K562 (cell line): Measurements from ENCODE around the gene CTIF. TPM values are rescaled to one million over a fixed set of nuclear protein-coding genes. Genes with fewer than 3 reads are reported as not detected.

Experiments
- ATAC-seq: fragments of 200-7000 bp; cut with Tn5 transposase; 3 replicates; pipeline ENCODE4 v1.9.1; 2020; ENCODE audit warnings: moderate library complexity
- BruUV-seq: library from RNA; stranded (reverse); fragments of 400-500 nt; replicated peaks from 2 replicates; lab custom pipeline; 2021; lab: Mats Ljungman, UMichigan
- CTCF ChIA-PET: fragments of 300-600 bp; formaldehyde crosslinking; extraction: SDS; loops from one replicate; lab custom pipeline; 2021; ENCODE audit warnings: low intra/inter-chr PET ratio; lab: Yijun Ruan, JAX
- POLR2A ChIA-PET: fragments of 300-600, 350-650 bp; sonication (Branson Sonifier 250); formaldehyde crosslinking; extraction: SDS; loops from one replicate; lab custom pipeline; 2021; ENCODE audit warnings: antibody characterized with exemption, inconsistent platforms; lab: Yijun Ruan, JAX
- DNase-seq, 4 experiments: peaks; one replicate each; pipeline versions ENCODE4 v3.0.0 to v3.0.0-alpha.2; 2011 to 2018; ENCODE audit warnings: low spot score in 3 of 4, mixed read lengths in 3 of 4; ENCODE audit errors: extremely low read depth in 1 of 4
- FAIRE-seq: peaks from 2 replicates; lab custom pipeline; 2011; peaks lifted over from hg19 to GRCh38; lab: Jason Lieb, UNC
- H2AFZ ChIP-seq: 2 replicates; pipeline ENCODE4 v1.6.0; 2011; ENCODE audit warnings: low read depth, low read length, control low read depth, inconsistent platforms
- H3K27ac ChIP-seq: fragments of 200-600 bp; 3 replicates; pipeline ENCODE4 v1.8.0; 2011; ENCODE audit warnings: low read depth, mild to moderate bottlenecking, control low read depth, inconsistent platforms, low read length, moderate library complexity, mixed read lengths; ENCODE audit errors: extremely low read depth
- H3K27me3 ChIP-seq, 2 experiments: fragments of 300-600 bp in 1 of 2; 2 replicates in 1 of 2; 3 replicates in 1 of 2; pipeline versions ENCODE4 v1.6.0 to v1.8.0; 2011; ENCODE audit warnings: inconsistent platforms in 2 of 2, low read length in 2 of 2, mild to moderate bottlenecking in 1 of 2, mixed read lengths in 1 of 2, moderate library complexity in 1 of 2; ENCODE audit not compliant: control insufficient read depth in 2 of 2, insufficient read depth in 2 of 2
- H3K36me3 ChIP-seq: fragments of 300-600 bp; 3 replicates; pipeline ENCODE4 v1.8.0; 2011; ENCODE audit warnings: mild to moderate bottlenecking, low read length, inconsistent platforms; ENCODE audit not compliant: control insufficient read depth, insufficient read depth
- H3K4me1 ChIP-seq, 2 experiments: fragments of 200-600 bp in 1 of 2; replicated peaks in 1 of 2; 2 replicates in 1 of 2; 3 replicates in 1 of 2; pipeline versions ENCODE4 v1.5.1 to v1.8.0; 2011; ENCODE audit warnings: inconsistent platforms in 2 of 2, low read length in 2 of 2, mild to moderate bottlenecking in 1 of 2, mixed read lengths in 1 of 2, moderate library complexity in 1 of 2; ENCODE audit not compliant: control insufficient read depth in 2 of 2, insufficient read depth in 2 of 2
- H3K4me2 ChIP-seq: 2 replicates; pipeline ENCODE4 v1.6.1; 2011; ENCODE audit warnings: low read length, control low read depth, inconsistent platforms, mixed read lengths; ENCODE audit not compliant: insufficient read depth
- H3K4me3 ChIP-seq: fragments of 200-600 bp; sonication (generic), shearing (Covaris generic); 2 replicates; pipeline ENCODE4 v1.5.1; 2016; ENCODE audit warnings: control low read depth, inconsistent platforms
- H3K79me2 ChIP-seq: fragments of 200-600 bp; 3 replicates; pipeline ENCODE4 v1.8.0; 2011; ENCODE audit warnings: low read length, inconsistent platforms; ENCODE audit not compliant: control insufficient read depth, insufficient read depth
- H3K9ac ChIP-seq, 2 experiments: 2 replicates each; pipeline versions ENCODE4 v1.6.0 to v1.6.1; 2011; ENCODE audit warnings: low read depth in 2 of 2, low read length in 2 of 2, control low read depth in 1 of 2, inconsistent platforms in 1 of 2, mild to moderate bottlenecking in 1 of 2, mixed read lengths in 1 of 2; ENCODE audit not compliant: insufficient read depth in 1 of 2
- H3K9me1 ChIP-seq: one replicate; pipeline ENCODE4 v1.6.0; 2011; ENCODE audit warnings: inconsistent platforms, mild to moderate bottlenecking, low read length, moderate library complexity; ENCODE audit not compliant: control insufficient read depth, insufficient read depth
- H3K9me3 ChIP-seq: replicated peaks from 2 replicates; pipeline ENCODE4 v1.5.1; 2011; ENCODE audit warnings: low read depth, low read length, inconsistent platforms; ENCODE audit not compliant: control insufficient read depth, insufficient read depth
- H4K20me1 ChIP-seq: replicated peaks from 2 replicates; pipeline ENCODE4 v1.6.1; 2011; ENCODE audit warnings: low read length, inconsistent platforms, mixed read lengths; ENCODE audit not compliant: control insufficient read depth, insufficient read depth
- BRCA1 ChIP-seq, 2 experiments: fragments of 450-650 bp in 1 of 2; sonication (generic) in 1 of 2; formaldehyde crosslinking in 1 of 2; IDR thresholded peaks; 2 replicates each; pipeline versions ENCODE4 v1.5.0 to v1.6.1; 2017 to 2020; ENCODE audit warnings: mild to moderate bottlenecking in 1 of 2, missing genetic modification reagents in 1 of 2
- CCAR2 ChIP-seq: fragments of 200-400 bp; formaldehyde crosslinking; IDR thresholded peaks from 2 replicates; pipeline ENCODE4 v1.6.1; 2017; ENCODE audit warnings: mild to moderate bottlenecking, low read depth, low read length
- EZH2 ChIP-seq: IDR thresholded peaks from 2 replicates; pipeline ENCODE4 v1.6.1; 2012; ENCODE audit warnings: low read depth, mild to moderate bottlenecking, inconsistent platforms, low read length, borderline replicate concordance
- FOXK2 ChIP-seq, 2 experiments: fragments of 450-650 bp; IDR thresholded peaks in 1 of 2; conservative IDR thresholded peaks in 1 of 2; 2 replicates each; pipeline ENCODE4 v1.6.1; 2016; ENCODE audit warnings: low read depth in 2 of 2, mild to moderate bottlenecking in 1 of 2
- HEY1 ChIP-seq: fragments of 250-450 bp; sonication (Bioruptor Pico); IDR thresholded peaks from 2 replicates; pipeline ENCODE4 v1.5.0; 2020; ENCODE audit warnings: mild to moderate bottlenecking, moderate library complexity, borderline replicate concordance
- NCOR1 ChIP-seq: fragments of 450-650 bp; IDR thresholded peaks from 2 replicates; pipeline ENCODE4 v1.6.1; 2016; ENCODE audit warnings: mild to moderate bottlenecking, moderate library complexity
- POLR3G ChIP-seq: IDR thresholded peaks from 2 replicates; pipeline ENCODE4 v1.6.1; 2011; ENCODE audit not compliant: insufficient read length, insufficient replicate concordance; ENCODE audit errors: extremely low read depth
- PTTG1 ChIP-seq: fragments of 450-650 bp; IDR thresholded peaks from 2 replicates; pipeline ENCODE4 v1.6.1; 2016; ENCODE audit warnings: low read depth, mild to moderate bottlenecking, missing genetic modification characterization, missing compliant biosample characterization
- RBM17 ChIP-seq: fragments of 200-400 bp; formaldehyde crosslinking; IDR thresholded peaks from 2 replicates; pipeline ENCODE4 v1.6.1; 2017; ENCODE audit warnings: low read depth, mild to moderate bottlenecking, low read length, borderline replicate concordance
- RBM39 ChIP-seq: fragments of 200-400 bp; formaldehyde crosslinking; optimal IDR thresholded peaks from 2 replicates; pipeline ENCODE3; 2018; ENCODE audit warnings: low read depth, low read length
- REST ChIP-seq, 2 experiments: fragments of 450-650 bp; formaldehyde crosslinking in 1 of 2; IDR thresholded peaks; 2 replicates each; pipeline versions ENCODE4 v1.4.0 to v1.6.1; 2014 to 2020; ENCODE audit warnings: mild to moderate bottlenecking in 2 of 2, borderline replicate concordance in 1 of 2, low read depth in 1 of 2
- TAL1 ChIP-seq: fragments of 450-650 bp; IDR thresholded peaks from 2 replicates; pipeline ENCODE4 v1.6.1; 2016; ENCODE audit warnings: mild to moderate bottlenecking
- WGBS: fragments of 100-300 bp; shearing (Covaris generic); methylation state at CpG from one replicate; pipeline ENCODE4 v1.1.6; 2016; ENCODE audit warnings: low coverage, mixed read lengths; ENCODE audit not compliant: insufficient coverage; ENCODE audit errors: missing lambda C conversion rate; 5-methylcytosine and 5-hydroxymethylcytosine counted together
- in situ Hi-C: fragments of 300-500 bp; cut with MboI; formaldehyde crosslinking; loops from 4 replicates; pipeline ENCODE4 v1.15.0; 2018; ENCODE audit warnings: inconsistent platforms, mixed read lengths
- intact Hi-C: fragments of 100-400 bp; cut with micrococcal nuclease; formaldehyde crosslinking; loops from 2 replicates; pipeline ENCODE4 v1.14.2; 2022
- polyA plus RNA-seq, 8 experiments: library from polyadenylated mRNA; depleted of rRNA in 4 of 8; stranded (reverse) in 5 of 8; unstranded in 3 of 8; fragments of >200 nt; fragmentation: Nextera tagmentation in 2 of 8; fragmentation: Illumina TruSeq in 1 of 8; extraction: Ambion mirVana in 2 of 8; extraction: Trizol in 1 of 8; gene quantifications; 2 replicates each; pipeline versions ENCODE4 v1.2.1 to v1.2.3, GENCODE V29; 2011 to 2014; ENCODE audit warnings: inconsistent platforms in 1 of 8, missing spikeins in 1 of 8
- total RNA-seq, 7 experiments: library from RNA; depleted of rRNA in 6 of 7; stranded (reverse); fragments of >200 nt in 6 of 7; fragmentation: Illumina TruSeq in 2 of 7; extraction: Trizol in 2 of 7; gene quantifications; 2 replicates each; pipeline versions ENCODE4 v1.2.1 to v1.2.3, GENCODE V29; 2011 to 2021; ENCODE audit warnings: low replicate concordance in 1 of 7

The CTIF gene
- total and polyA plus RNA-seq, 9 of the 15 experiments (the other 6 are each of a cell fraction or from before 2014, with no cell fraction given): 0.17 to 11.5 (median 2.2) TPM

- DNase-seq (no peak), FAIRE-seq (no peak), ATAC-seq (no peak)
- in situ Hi-C loops: no loop called here
- intact Hi-C loops: no loop called here
- 61% methylated on average over 2 of the region's 2 CpGs for WGBS
- Histone ChIP-seq H3K9me3 (no peaks in the 10 kb centered on the region), H3K4me1 (peaks cover 11 to 23% of the 10 kb centered on the region in 2 experiments; a peak in 4 of 5 replicates), H3K36me3 (no peaks in the 10 kb centered on the region), H4K20me1 (no peaks in the 10 kb centered on the region), H3K4me2 (no peak overlapping the region), H3K9me1 (peaks cover 4% of the 10 kb centered on the region), H3K27ac (no peak overlapping the region), H3K4me3 (no peak overlapping the region), H3K79me2 (no peaks in the 10 kb centered on the region), H3K9ac (no peak overlapping the region), H2AFZ (no peak overlapping the region), H3K27me3 (no peaks in the 10 kb centered on the region)
- ChIA-PET POLR2A (interaction anchor here (1.1 kb wide), 1 partner anchor 12 kb away, joined by 4 read pairs; no protein-coding TSS in a partner anchor), CTCF (no interaction called here)
- BruUV-seq: no TSS peak
- TF ChIP-seq RBM39: no peak
- no peak for TF ChIP-seq POLR3G
- no peak for TF ChIP-seq PTTG1 (tag)
- TF ChIP-seq NCOR1: no peak
- TF ChIP-seq TAL1: no peak
- TF ChIP-seq BRCA1 (IDR thresholded peaks at IDR 0.05): no peak
- TF ChIP-seq BRCA1 (CRISPR knock-in tag; IDR thresholded peaks at IDR 0.05): no peak
- no peak for TF ChIP-seq REST (IDR thresholded peaks at IDR 0.05; ENCODE audit: borderline replicate concordance)
- no peak for TF ChIP-seq REST (CRISPR knock-in tag; IDR thresholded peaks at IDR 0.05; ENCODE audit: low read depth)
- no peak for TF ChIP-seq FOXK2 (conservative IDR thresholded peaks at IDR 0.05 in 1 of 2, IDR thresholded peaks at IDR 0.05 in 1 of 2; ENCODE audit: low read depth in 2 of 2)
- TF ChIP-seq RBM17: no peak
- TF ChIP-seq HEY1 (CRISPR knock-in tag): no peak
- no peak for TF ChIP-seq EZH2
- TF ChIP-seq CCAR2: no peak
Observed at GRCh38 chr18:48723837-48724236, 185.0 kb downstream of the CTIF start.
